Adipocyte (in vitro differentiated cells): ENCODE measurements around the gene PSMA3.

Source experiments
- DNase-seq: peaks from one replicate; pipeline ENCODE4 v3.0.0-alpha.2; 2015; ENCODE audit warnings: low read depth
- H3K27me3 ChIP-seq: replicated peaks from 2 replicates; pipeline ENCODE4 v1.7.0; 2013; ENCODE audit warnings: mild to moderate bottlenecking, low read length, moderate library complexity; ENCODE audit not compliant: control insufficient read depth, insufficient read depth
- H3K36me3 ChIP-seq: 2 replicates; pipeline ENCODE4 v1.7.0; 2013; ENCODE audit warnings: low read length, mild to moderate bottlenecking, moderate library complexity; ENCODE audit not compliant: control insufficient read depth, insufficient read depth, severe bottlenecking
- H3K4me1 ChIP-seq: 2 replicates; pipeline ENCODE4 v1.7.0; 2013; ENCODE audit warnings: mild to moderate bottlenecking, low read length, moderate library complexity; ENCODE audit not compliant: control insufficient read depth, insufficient read depth
- H3K4me3 ChIP-seq: 2 replicates; pipeline ENCODE4 v1.7.0; 2013; ENCODE audit warnings: mild to moderate bottlenecking, low read length, moderate library complexity
- H3K9ac ChIP-seq: 2 replicates; pipeline ENCODE4 v1.7.0; 2013; ENCODE audit warnings: mild to moderate bottlenecking, low read length, moderate library complexity
- H3K9me3 ChIP-seq: 2 replicates; pipeline ENCODE4 v1.7.0; 2013; ENCODE audit warnings: mild to moderate bottlenecking, low read length, moderate library complexity; ENCODE audit not compliant: control insufficient read depth

The PSMA3 gene

DNA sequence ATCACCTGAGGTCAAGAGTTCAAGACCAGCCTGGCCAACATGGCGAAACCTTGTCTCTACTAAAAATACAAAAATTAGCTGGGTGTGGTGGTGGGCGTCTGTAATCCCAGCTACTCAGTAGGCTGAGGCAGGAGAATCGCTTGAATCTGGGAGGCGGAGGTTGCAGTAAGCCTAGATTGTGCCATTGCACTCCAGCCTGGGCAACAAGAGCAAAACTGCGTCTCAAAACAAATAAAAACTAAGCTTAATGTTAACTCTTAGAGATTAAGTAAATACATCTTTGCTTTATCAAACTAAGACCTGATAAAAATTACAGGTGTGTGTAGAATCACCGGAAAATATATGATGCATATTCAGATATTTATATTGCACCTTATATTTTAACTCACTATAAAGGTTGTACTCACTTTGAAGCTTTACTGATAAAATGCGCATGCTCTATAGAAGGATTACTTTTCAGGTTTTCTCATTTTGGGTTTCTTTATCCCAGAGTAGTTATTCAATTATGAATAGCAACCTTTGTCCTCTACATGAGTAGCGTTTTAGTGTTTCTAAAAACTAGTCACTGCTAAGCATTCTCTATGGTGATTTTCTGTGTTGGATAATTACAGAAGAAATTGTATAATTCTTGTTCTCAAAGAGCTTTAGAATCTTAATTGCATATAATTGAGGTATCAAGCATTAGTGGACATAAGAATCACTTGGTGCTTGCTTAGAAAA lies 63.1 kb downstream of the PSMA3 start:
- Histone ChIP-seq H3K4me1 (no peaks in the 10 kb centered on the region), H3K36me3 (peaks cover 72% of the 10 kb centered on the region), H3K9me3 (no peaks in the 10 kb centered on the region), H3K9ac (no peak overlapping the region), H3K4me3 (no peak overlapping the region), H3K27me3 (no peaks in the 10 kb centered on the region)
- DNase-seq, result no peak

DNA sequence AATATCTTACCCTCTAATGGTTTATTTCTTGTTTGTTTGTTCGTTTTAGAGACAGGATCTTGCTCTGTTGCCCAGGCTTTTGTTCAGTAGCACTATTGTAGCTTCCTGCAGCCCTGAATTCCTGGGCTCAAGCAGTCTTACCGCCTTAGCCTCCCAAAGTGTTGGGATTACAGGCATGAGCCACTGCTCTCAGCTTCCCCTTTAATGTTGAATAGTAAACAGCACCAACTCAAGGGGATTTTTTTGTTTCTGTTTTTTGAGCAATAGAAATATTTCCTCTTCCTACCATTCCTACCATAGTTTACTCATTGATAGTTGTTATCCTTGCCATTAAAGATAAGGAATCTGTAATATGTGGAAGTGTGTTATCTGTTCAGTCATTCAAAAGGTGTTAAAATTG lies 64.4 kb downstream of the PSMA3 start:
- Histone ChIP-seq H3K9me3 (no peaks in the 10 kb centered on the region), H3K4me1 (no peaks in the 10 kb centered on the region), H3K4me3 (no peak overlapping the region), H3K27me3 (no peaks in the 10 kb centered on the region), H3K9ac (no peak overlapping the region), H3K36me3 (peaks cover 65% of the 10 kb centered on the region)
- DNase-seq, result no peak

DNA sequence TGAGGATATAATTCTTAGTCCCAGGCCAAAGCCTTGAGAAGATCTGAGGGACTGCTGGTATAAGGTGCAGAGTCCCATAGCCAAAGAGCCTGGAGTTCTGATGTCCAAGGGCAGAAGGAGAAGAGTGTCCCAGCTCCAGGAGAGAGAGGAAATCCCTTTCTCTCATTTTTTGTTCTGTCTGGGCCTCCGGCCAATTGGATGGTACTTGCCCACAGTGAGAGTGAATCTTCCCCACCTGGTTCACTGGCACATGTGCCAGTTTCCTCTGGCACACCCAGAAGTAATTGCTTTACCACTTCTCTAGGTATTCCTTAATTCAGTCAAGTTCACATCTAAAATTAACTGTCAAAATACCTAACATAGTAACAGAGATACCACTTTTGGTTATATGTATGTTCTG lies 69.1 kb downstream of the PSMA3 start:
- Histone ChIP-seq H3K9me3 (no peaks in the 10 kb centered on the region), H3K9ac (no peak overlapping the region), H3K4me3 (no peak overlapping the region), H3K27me3 (no peaks in the 10 kb centered on the region), H3K4me1 (no peaks in the 10 kb centered on the region), H3K36me3 (peaks cover 38% of the 10 kb centered on the region)
- DNase-seq, result no peak

DNA sequence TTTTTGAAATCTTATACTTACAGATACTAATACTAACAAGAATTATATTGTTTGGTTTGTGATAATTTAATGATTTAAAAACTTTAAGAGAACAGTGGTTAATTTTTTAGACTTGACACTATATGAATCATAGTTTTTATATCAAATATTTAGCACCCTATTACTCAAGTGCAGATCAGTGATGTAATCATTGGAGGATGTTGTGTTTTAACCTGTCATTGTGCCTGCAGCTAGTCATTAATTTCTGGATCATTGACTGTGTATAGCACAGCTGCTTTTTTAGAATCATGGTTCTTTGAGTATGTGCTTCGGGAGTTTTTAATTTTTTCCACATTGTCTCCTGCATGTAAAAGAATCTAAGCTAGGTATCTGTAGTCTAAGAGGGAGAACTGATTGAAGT lies 71.0 kb downstream of the PSMA3 start:
- Histone ChIP-seq H3K4me3 (no peak overlapping the region), H3K9ac (no peak overlapping the region), H3K9me3 (no peaks in the 10 kb centered on the region), H3K36me3 (peaks cover 46% of the 10 kb centered on the region), H3K4me1 (no peaks in the 10 kb centered on the region), H3K27me3 (no peaks in the 10 kb centered on the region)
- DNase-seq, result no peak
